ENCODE measurements around the gene HOXB4.
A peak's percentile ranks its signal among the peaks of the same experiment; 100 is the strongest.

The HOXB4 gene

GRCh38 chr17:48615963-48616716, 38.0 kb upstream of the HOXB4 start:
- DNase-seq (ENCODE audit: extremely low read depth, insufficient read length), result no peak
- Histone ChIP-seq H3K27me3 (replicated peaks; ENCODE audit: control insufficient read depth, insufficient read depth, low read length) (peaks cover 8% of the 10 kb centered on the region), H3K36me3 (ENCODE audit: control insufficient read depth, insufficient read depth, low read length) (no peaks in the 10 kb centered on the region), H3K4me3 (replicated peaks; ENCODE audit: low read depth, low read length) (no peak overlapping the region)
- no peak for TF ChIP-seq CTCF (IDR thresholded peaks at IDR 0.05; ENCODE audit: insufficient read depth, low read length, poor library complexity, severe bottlenecking)

- no peak for DNase-seq (ENCODE audit: extremely low read depth, insufficient read length)
- peaks cover 8% of the 10 kb centered on the region for H3K27me3 ChIP-seq (replicated peaks; ENCODE audit: control insufficient read depth, insufficient read depth, low read length)
- peak within 1 kb of the TSS; percentile 27 for H3K4me3 ChIP-seq (replicated peaks; ENCODE audit: low read depth, low read length)
- TF ChIP-seq CTCF (IDR thresholded peaks at IDR 0.05; ENCODE audit: insufficient read depth, low read length, poor library complexity, severe bottlenecking), result no peak
- no peaks in the 10 kb centered on the region for H3K36me3 ChIP-seq (ENCODE audit: control insufficient read depth, insufficient read depth, low read length)
Measured at GRCh38 chr17:48615047-48615962, 37.2 kb upstream of the HOXB4 start, which contains the start of gene HOXB8. Gene HOXB8, minus strand, starts transcription at chr17:48615292. Its CDS starts 588 bp downstream, at chr17:48614704.

- DNase-seq (ENCODE audit: extremely low read depth, insufficient read length), result no peak
- H3K36me3 ChIP-seq (ENCODE audit: control insufficient read depth, insufficient read depth, low read length), result no peaks in the 10 kb centered on the region
- TF ChIP-seq CTCF (IDR thresholded peaks at IDR 0.05; ENCODE audit: insufficient read depth, low read length, poor library complexity, severe bottlenecking), result no peak
- peaks cover 8% of the 10 kb centered on the region for H3K27me3 ChIP-seq (replicated peaks; ENCODE audit: control insufficient read depth, insufficient read depth, low read length)
- peak overlapping the region; percentile 27 for H3K4me3 ChIP-seq (replicated peaks; ENCODE audit: low read depth, low read length)
Measured at GRCh38 chr17:48613862-48614694, 35.9 kb upstream of the HOXB4 start.

GRCh38 chr17:48612854-48613691, 34.9 kb upstream of the HOXB4 start:
- TF ChIP-seq CTCF (IDR thresholded peaks at IDR 0.05; ENCODE audit: insufficient read depth, low read length, poor library complexity, severe bottlenecking), result peak; percentile 46
- Histone ChIP-seq H3K36me3 (ENCODE audit: control insufficient read depth, insufficient read depth, low read length) (no peaks in the 10 kb centered on the region), H3K27me3 (replicated peaks; ENCODE audit: control insufficient read depth, insufficient read depth, low read length) (peaks cover 8% of the 10 kb centered on the region), H3K4me3 (replicated peaks; ENCODE audit: low read depth, low read length) (peak overlapping the region; percentile 48)
- DNase-seq (ENCODE audit: extremely low read depth, insufficient read length), result no peak

GRCh38 chr17:48612456-48612853, 34.3 kb upstream of the HOXB4 start:
- no peaks in the 10 kb centered on the region for H3K36me3 ChIP-seq (ENCODE audit: control insufficient read depth, insufficient read depth, low read length)
- H3K27me3 ChIP-seq (replicated peaks; ENCODE audit: control insufficient read depth, insufficient read depth, low read length), result peaks cover 3% of the 10 kb centered on the region
- TF ChIP-seq CTCF (IDR thresholded peaks at IDR 0.05; ENCODE audit: insufficient read depth, low read length, poor library complexity, severe bottlenecking), result no peak
- DNase-seq (ENCODE audit: extremely low read depth, insufficient read length), result no peak
- H3K4me3 ChIP-seq (replicated peaks; ENCODE audit: low read depth, low read length), result peak overlapping the region; percentile 48
